ENCODE measurements around the gene DCAF17. TPM values are rescaled to one million over a fixed set of nuclear protein-coding genes. Genes with fewer than 3 reads are reported as not detected.

DCAF17 gene
- total and polyA plus RNA-seq, 2 of the 13 experiments (the other 11 are each of a cell fraction or from before 2014, with no cell fraction given), result 13.7 to 30.0 TPM

DNA sequence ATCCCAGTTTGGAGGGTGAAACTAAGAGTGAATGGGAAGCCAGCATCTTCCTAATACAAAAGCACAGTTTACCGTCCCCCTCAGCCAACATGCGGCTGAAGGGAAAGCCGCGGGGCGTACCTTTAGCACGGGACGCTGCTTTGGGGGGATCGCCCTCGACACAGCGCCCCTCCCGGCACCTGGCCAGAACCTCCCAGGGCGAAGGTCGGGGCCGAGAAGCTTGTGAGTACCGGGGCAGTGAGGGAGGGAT, 338 bp upstream of the DCAF17 start, which contains the start of gene METTL8 (continued):
- TF ChIP-seq KIAA2018 (CRISPR knock-in tag; IDR thresholded peaks at IDR 0.05; ENCODE audit: borderline replicate concordance) (peak; percentile 73; the same call in 1 of the 2 replicates), CHD4 (IDR thresholded peaks at IDR 0.05; ENCODE audit: borderline replicate concordance, low read length) (0 out of 2 replicates have a peak, but pooled peaks have one; percentile 19), SOX6 (IDR thresholded peaks at IDR 0.05) (no peak), SOX6 (CRISPR knock-in tag; IDR thresholded peaks at IDR 0.05) (peak; percentile 83), MED13 (CRISPR knock-in tag; IDR thresholded peaks at IDR 0.05) (no peak), ZMAT3 (CRISPR knock-in tag; conservative IDR thresholded peaks at IDR 0.05) (peak; percentile 87; the same call in 1 of the 2 replicates), GATAD2A (CRISPR knock-in tag; IDR thresholded peaks at IDR 0.05) (peak; percentile 88), ZNF33B (CRISPR knock-in tag; IDR thresholded peaks at IDR 0.05) (no peak), TARDBP (CRISPR knock-in tag; IDR thresholded peaks at IDR 0.05) (peak; percentile 96), ELF3 (CRISPR knock-in tag; IDR thresholded peaks at IDR 0.05) (peak; percentile 46; the same call in 1 of the 2 replicates), NFYB (CRISPR knock-in tag; IDR thresholded peaks at IDR 0.05) (no peak), ZMYM4 (CRISPR knock-in tag; IDR thresholded peaks at IDR 0.05) (peak; percentile 100; the same call in 1 of the 2 replicates), ZSCAN5A (CRISPR knock-in tag; IDR thresholded peaks at IDR 0.05; ENCODE audit: borderline replicate concordance) (peak; percentile 44; the same call in 1 of the 2 replicates), NFKB2 (CRISPR knock-in tag; IDR thresholded peaks at IDR 0.05; ENCODE audit: borderline replicate concordance) (no peak), NFIC (IDR thresholded peaks at IDR 0.05; ENCODE audit: low read length) (no peak), ZNF430 (CRISPR knock-in tag; IDR thresholded peaks at IDR 0.05) (peak; percentile 76; the same call in 1 of the 2 replicates), ZNF776 (CRISPR knock-in tag; IDR thresholded peaks at IDR 0.05) (no peak; the same call in 1 of the 2 replicates), ZSCAN20 (CRISPR knock-in tag; IDR thresholded peaks at IDR 0.05; ENCODE audit: borderline replicate concordance) (no peak), ZNF143 (CRISPR knock-in tag; IDR thresholded peaks at IDR 0.05) (no peak)
- TF ChIP-seq, protein P1, sequence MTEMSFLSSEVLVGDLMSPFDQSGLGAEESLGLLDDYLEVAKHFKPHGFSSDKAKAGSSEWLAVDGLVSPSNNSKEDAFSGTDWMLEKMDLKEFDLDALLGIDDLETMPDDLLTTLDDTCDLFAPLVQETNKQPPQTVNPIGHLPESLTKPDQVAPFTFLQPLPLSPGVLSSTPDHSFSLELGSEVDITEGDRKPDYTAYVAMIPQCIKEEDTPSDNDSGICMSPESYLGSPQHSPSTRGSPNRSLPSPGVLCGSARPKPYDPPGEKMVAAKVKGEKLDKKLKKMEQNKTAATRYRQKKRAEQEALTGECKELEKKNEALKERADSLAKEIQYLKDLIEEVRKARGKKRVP (CRISPR knock-in tag; IDR thresholded peaks at IDR 0.05), result peak in 1 of 2 experiments; percentile 9; a peak in 1 of 4 replicates
